HG03354 (cell line): ENCODE measurements around the gene IHH.

Experiments
- ATAC-seq: cut with Tn5 transposase; IDR thresholded peaks from one replicate; pipeline ENCODE4 v1.9.1; 2021; ENCODE audit warnings: mild to moderate bottlenecking; ENCODE audit not compliant: unreplicated experiment, poor library complexity, severe bottlenecking

Gene IHH

DNA sequence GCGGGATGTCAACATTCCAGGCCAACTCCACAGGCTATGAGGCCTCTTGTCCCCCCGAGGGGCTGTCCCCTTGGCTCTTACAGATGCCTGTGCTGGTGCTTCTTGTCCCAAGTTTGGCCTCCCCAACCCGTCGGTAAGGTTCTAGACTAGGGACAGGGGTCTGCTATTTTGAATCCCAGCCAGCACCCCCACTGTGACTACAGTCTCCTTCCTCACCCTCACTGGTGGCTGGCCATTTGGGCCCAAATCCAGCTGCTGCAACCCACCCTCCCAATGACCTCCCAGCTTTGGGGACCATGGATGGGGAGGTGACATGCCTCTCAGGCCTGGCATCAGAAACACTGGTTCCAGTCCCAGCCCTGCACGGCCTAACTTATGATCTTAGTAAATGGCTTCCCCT lies 38.1 kb downstream of the IHH start:
- ATAC-seq, result no peak

- ATAC-seq, result no peak
Measured at GRCh38 chr2:219022041-219022440, 38.7 kb downstream of the IHH start.

DNA sequence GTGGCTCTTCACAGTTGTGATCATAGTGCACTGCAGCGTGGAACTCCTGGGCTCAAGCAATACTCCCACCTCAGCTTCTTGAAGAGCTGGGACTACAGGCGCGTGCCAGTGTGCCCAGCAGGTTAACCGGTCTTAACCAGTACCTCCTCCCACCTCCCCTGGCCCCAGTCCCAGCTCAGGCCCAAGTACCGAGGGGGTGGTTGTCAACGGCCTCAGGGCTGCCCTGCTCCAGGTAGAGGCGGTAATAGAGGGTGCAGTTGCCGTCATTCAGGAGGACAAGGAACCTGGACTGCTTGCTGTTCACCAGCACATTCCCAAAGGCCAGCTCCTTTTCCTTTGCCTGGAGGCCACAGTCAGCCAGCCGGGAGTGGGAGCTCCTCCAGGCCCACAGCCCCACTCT lies 39.1 kb downstream of the IHH start:
- no peak for ATAC-seq

DNA sequence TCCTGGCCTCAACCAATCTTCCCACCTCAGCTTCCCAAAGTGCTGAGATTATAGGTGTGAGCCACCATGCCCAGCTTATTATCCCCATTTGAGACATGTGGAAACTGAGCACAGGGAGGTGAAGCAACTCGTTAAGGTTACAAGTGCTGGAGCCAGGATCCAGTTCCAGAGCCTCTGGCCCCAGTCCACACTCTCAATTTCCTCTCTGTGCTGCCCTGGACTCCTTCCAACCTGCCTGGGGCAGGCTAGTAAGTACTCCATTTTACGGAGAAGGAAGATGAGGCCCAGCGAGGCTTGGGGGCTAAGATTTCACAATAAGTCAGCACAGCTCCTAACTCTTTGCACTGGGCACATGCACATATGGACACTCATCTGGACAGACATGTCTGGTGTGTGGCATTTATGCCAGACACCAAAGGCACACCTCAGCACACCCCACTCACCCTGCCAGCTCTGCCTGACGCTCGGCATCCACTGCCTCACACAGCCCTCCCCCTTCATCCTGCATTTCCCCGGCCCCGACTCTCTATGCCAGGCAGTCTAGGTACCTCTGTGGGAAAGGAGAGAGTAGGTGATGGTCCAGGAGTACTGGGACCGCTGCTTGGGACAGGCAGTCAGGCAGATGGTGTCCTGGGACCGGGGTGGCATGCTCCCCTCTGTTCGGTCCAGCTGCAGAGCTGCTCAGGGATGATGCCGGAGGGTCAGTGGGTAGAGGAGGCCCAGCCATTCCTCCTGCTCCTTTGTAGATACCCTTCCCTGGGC lies 39.9 kb downstream of the IHH start:
- no peak for ATAC-seq

- no peak for ATAC-seq
Measured at GRCh38 chr2:219019436-219019835, 41.3 kb downstream of the IHH start.

GRCh38 chr2:219018726-219019125 lies 42.0 kb downstream of the IHH start:
- no peak for ATAC-seq

GRCh38 chr2:219018286-219018685 lies 42.4 kb downstream of the IHH start:
- no peak for ATAC-seq

- no peak for ATAC-seq
Measured at GRCh38 chr2:219017201-219017931, 43.4 kb downstream of the IHH start.

DNA sequence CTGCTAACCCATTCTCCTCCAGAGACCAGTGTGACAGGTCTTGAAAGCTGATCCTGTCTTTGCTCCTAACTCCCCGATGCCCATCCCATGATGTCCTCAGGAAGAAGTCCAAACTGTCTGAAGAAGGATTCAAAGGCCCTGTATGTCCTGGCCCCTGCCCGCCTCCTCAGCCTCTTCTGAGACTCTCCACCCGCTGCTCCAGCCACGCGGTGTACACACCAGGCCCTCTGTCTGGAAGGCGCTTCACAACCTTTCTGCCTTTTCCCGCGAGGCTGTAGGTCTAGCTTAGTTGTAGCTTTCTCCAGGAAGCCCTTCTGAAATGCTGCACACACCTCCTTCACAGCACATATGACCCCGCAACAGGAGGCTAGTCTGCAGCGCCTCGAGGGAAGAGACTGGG lies 44.0 kb downstream of the IHH start:
- no peak for ATAC-seq

GRCh38 chr2:219010873-219011272 lies 49.8 kb downstream of the IHH start:
- no peak for ATAC-seq

- ATAC-seq, result no peak
Measured at GRCh38 chr2:219010162-219010756, 50.5 kb downstream of the IHH start.

DNA sequence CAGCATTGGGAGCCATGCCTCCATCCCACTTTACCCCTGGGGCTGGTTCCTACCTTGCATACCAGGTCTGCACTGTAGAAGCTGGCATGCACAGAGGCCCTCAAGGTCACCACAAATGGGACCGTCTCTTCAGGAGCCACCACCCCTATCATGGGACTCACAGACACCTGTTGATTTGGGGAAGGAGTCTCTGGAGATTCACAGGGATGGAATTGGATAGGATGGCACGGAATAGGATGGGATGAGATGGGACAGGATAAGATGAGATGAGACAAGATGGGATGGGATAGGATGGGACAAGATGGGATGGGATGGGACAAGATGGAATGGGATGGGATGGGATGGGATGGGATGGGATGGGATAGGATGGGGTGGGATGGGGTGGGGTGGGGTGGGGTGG lies 51.4 kb downstream of the IHH start:
- ATAC-seq, result no peak
